Kidney (tissue), 14 donors: ENCODE data around the gene FXYD4. TPM values are rescaled to one million over a fixed set of nuclear protein-coding genes. Genes with fewer than 3 reads are reported as not detected.
A peak's percentile ranks its signal among the peaks of the same experiment; 100 is the strongest.

ENCODE experiments used
- DNase-seq, 5 donors: peaks; one replicate each; pipeline ENCODE4 v3.0.0-alpha.2; 2013 to 2020
- FAIRE-seq: peaks from 2 replicates; lab custom pipeline; 2012; peaks lifted over from hg19 to GRCh38; lab: Jason Lieb, UNC
- H3K27ac ChIP-seq, 2 donors: one replicate each; pipeline ENCODE4 v1.7.0; 2013; ENCODE audit warnings: low read depth in 2 of 2, low read length in 2 of 2, inconsistent platforms in 1 of 2
- H3K27me3 ChIP-seq: one replicate; pipeline ENCODE4 v1.7.1; 2013; ENCODE audit warnings: low read length, inconsistent platforms; ENCODE audit not compliant: control insufficient read depth, insufficient read depth
- H3K36me3 ChIP-seq, 3 donors: one replicate each; pipeline versions ENCODE4 v1.7.0 to v1.7.1; 2013; ENCODE audit warnings: low read length in 3 of 3, control low read depth in 1 of 3, inconsistent platforms in 1 of 3; ENCODE audit not compliant: insufficient read depth in 3 of 3, control insufficient read depth in 2 of 3
- H3K4me1 ChIP-seq, 3 donors: one replicate each; pipeline versions ENCODE4 v1.7.0 to v1.7.1; 2013; ENCODE audit warnings: low read length in 3 of 3, inconsistent platforms in 1 of 3, low read depth in 1 of 3; ENCODE audit not compliant: control insufficient read depth in 2 of 3, insufficient read depth in 2 of 3
- H3K4me3 ChIP-seq, 3 donors: one replicate each; pipeline versions ENCODE4 v1.7.0 to v1.8.1; 2013; ENCODE audit warnings: low read length in 3 of 3, control low read depth in 1 of 3, inconsistent platforms in 1 of 3
- H3K9ac ChIP-seq, 3 donors: one replicate each; pipeline versions ENCODE4 v1.7.0 to v1.7.1; 2013; ENCODE audit warnings: low read length in 3 of 3, control low read depth in 1 of 3, inconsistent platforms in 1 of 3
- H3K9me3 ChIP-seq, 3 donors: one replicate each; pipeline versions ENCODE4 v1.7.0 to v1.7.1; 2013; ENCODE audit warnings: low read length in 3 of 3, control low read depth in 1 of 3, inconsistent platforms in 1 of 3; ENCODE audit not compliant: control insufficient read depth in 2 of 3, insufficient read depth in 1 of 3
- CTCF ChIP-seq: IDR thresholded peaks from 3 replicates; pipeline ENCODE4 v1.5.1; 2012; ENCODE audit warnings: mild to moderate bottlenecking, moderate library complexity, borderline replicate concordance; ENCODE audit not compliant: insufficient read depth; ENCODE audit errors: extremely low read depth
- intact Hi-C: fragments of 100-400 bp; cut with DNase I; formaldehyde crosslinking; loops from one replicate; pipeline ENCODE4 v1.11.1; 2022
- polyA plus RNA-seq: library from polyadenylated mRNA; stranded (reverse); fragments of 350-450 nt; fragmentation: Illumina TruSeq; extraction: RNeasy Lipid Tissue Mini Kit (QIAGEN cat#74804); gene quantifications from one replicate; pipeline ENCODE4 v1.2.3, GENCODE V29; 2014; ENCODE audit warnings: low read depth, low replicate concordance; ENCODE audit not compliant: insufficient read depth
- total RNA-seq: library from RNA; stranded (reverse); fragmentation: NEBNext Ultra II Directional; extraction: Animal tissue kit (Norgen Biotek cat#: 25700); gene quantifications from one replicate; pipeline ENCODE4 v1.2.1, GENCODE V29; 2021
- donor health status: control.
- donor health status: control.
- donor health status: control.
- donor health status: control.
- donor health status: control.
- donor health status: DM: yes; HTN: yes; CAD: no.
- donor health status: Normal renal cell carcinoma (clear cell type).

FXYD4 gene
- total and polyA plus RNA-seq, 2 donors from 2014 or later: 109 to 392 TPM

DNA sequence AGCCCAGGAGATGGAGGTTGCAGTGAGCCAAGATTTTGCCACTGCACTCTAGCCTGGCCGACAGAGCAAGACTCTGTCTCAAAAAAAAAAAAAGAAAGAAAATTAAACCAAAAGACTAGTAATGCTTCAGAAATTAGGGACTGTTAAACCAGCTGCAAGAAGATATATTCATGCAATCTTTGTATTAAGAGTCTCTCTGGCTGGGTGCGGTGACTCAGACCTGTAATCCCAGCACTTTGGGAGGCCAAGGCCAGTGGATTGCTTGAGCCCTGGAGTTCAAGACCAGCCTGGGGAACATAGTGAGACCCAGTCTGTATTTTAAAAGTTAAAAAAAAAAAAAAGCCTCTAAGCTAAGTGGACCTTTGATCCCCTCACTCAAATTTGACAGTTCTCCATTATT, 40.1 kb downstream of the FXYD4 start:
- no peaks in the 10 kb centered on the region for H3K9me3 ChIP-seq
- no peak for TF ChIP-seq CTCF
- no peaks in the 10 kb centered on the region for H3K4me1 ChIP-seq
- intact Hi-C loops: no loop called here
- FAIRE-seq: no peak
- no peak overlapping the region for H3K27ac ChIP-seq
- H3K36me3 ChIP-seq: no peaks in the 10 kb centered on the region
- no peak for DNase-seq
- H3K9ac ChIP-seq: no peak overlapping the region
- H3K27me3 ChIP-seq: no peaks in the 10 kb centered on the region
- H3K4me3 ChIP-seq: no peak overlapping the region

- no peak for TF ChIP-seq CTCF
- intact Hi-C loops: no loop called here
Measured at GRCh38 chr10:43415544-43415943, 44.1 kb downstream of the FXYD4 start.

GRCh38 chr10:43417950-43418768, 46.7 kb downstream of the FXYD4 start:
- no peak for FAIRE-seq
- TF ChIP-seq CTCF: no peak

More at GRCh38 chr10:43415544-43415943, 44.1 kb downstream of the FXYD4 start:
- Histone ChIP-seq H3K4me3 (no peak overlapping the region), H3K27me3 (no peaks in the 10 kb centered on the region), H3K9ac (no peak overlapping the region), H3K36me3 (no peaks in the 10 kb centered on the region), H3K4me1 (peaks cover 0 to 3% (median 0%) of the 10 kb centered on the region in 3 donors), H3K27ac (no peak overlapping the region), H3K9me3 (no peaks in the 10 kb centered on the region)
- DNase-seq (no peak), FAIRE-seq (no peak)

More at GRCh38 chr10:43417950-43418768, 46.7 kb downstream of the FXYD4 start:
- Histone ChIP-seq H3K27ac (no peak overlapping the region), H3K27me3 (no peaks in the 10 kb centered on the region), H3K9ac (no peak overlapping the region), H3K9me3 (no peaks in the 10 kb centered on the region), H3K36me3 (no peaks in the 10 kb centered on the region), H3K4me1 (peaks cover 0 to 3% (median 0%) of the 10 kb centered on the region in 3 donors), H3K4me3 (no peak overlapping the region)
- peak in 1 of 5 donors; percentile 18 for DNase-seq
- intact Hi-C loops: no loop called here
